Measurements from ENCODE around the gene DGKZ. TPM values are rescaled to one million over a fixed set of nuclear protein-coding genes. Genes with fewer than 3 reads are reported as not detected.

Gene DGKZ
- total RNA-seq, 1 experiment from 2014 or later = 68.9 TPM

DNA sequence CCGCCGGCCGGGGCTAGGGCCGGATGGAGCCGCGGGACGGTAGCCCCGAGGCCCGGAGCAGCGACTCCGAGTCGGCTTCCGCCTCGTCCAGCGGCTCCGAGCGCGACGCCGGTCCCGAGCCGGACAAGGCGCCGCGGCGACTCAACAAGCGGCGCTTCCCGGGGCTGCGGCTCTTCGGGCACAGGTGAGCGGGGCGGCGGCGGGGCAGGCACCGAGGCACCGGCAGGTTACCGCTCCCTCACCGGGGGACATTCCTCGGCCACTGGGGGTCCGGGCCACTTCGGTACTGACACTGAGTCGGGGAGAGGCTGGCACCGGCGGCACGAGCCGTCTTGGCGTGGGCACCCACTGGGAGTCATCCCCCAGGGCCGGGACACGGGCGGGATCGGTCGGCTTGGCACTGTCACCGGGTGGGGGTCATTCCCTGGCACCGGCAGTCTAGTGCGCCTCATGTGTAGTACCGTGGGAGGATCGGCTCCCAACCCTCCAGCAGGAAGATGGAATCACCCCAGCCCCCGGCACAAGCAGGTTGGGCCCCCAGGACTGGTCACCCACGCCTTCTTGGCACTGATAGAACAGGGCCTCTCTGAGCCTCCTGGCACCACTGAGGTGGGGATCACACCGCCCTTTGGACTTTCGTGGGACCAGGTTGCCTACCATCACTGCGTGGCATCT, 511 bp downstream of the DGKZ start:
- H3K27me3 ChIP-seq (ENCODE audit: insufficient read depth, low read length) = no peaks in the 10 kb centered on the region
- no peak overlapping the region for H2AK5ac ChIP-seq (ENCODE audit: insufficient read length, low read length)
- H2BK12ac ChIP-seq (ENCODE audit: insufficient read length, low read depth, low read length) = no peak overlapping the region
- H3K4me1 ChIP-seq (ENCODE audit: insufficient read depth, low read length) = peaks cover 25% of the 10 kb centered on the region; the same call in 1 of the 2 replicates
- no CpG with 5 or more reads among the region's 63 CpGs for WGBS (ENCODE audit: extremely low coverage, insufficient read length, low lambda C conversion rate)
- no peak overlapping the region for H3K18ac ChIP-seq (ENCODE audit: insufficient read length, low read depth, low read length)
- no peak overlapping the region for H3K56ac ChIP-seq (ENCODE audit: insufficient read length, low read depth, low read length)
- H3K4me1 Mint-ChIP-seq = peaks cover 71 to 72% of the 10 kb centered on the region in 2 experiments
- H3K27me3 Mint-ChIP-seq (ENCODE audit: low read depth) = peaks cover 10% of the 10 kb centered on the region
- no peak overlapping the region for H2BK120ac ChIP-seq (ENCODE audit: low read depth, low read length, poor library complexity, severe bottlenecking)
- H3K36me3 Mint-ChIP-seq (ENCODE audit: insufficient read depth in 1 of 3, low read depth in 3 of 3) = peaks cover 0 to 4% (median 0%) of the 10 kb centered on the region in 3 experiments; a peak in 1 of 7 replicates
- no peak overlapping the region for H3K27ac Mint-ChIP-seq
- H3K23ac ChIP-seq (ENCODE audit: insufficient read length, low read depth, low read length) = no peak overlapping the region
- H3T11ph ChIP-seq (ENCODE audit: low read length) = no peak overlapping the region
- peak overlapping the region; percentile 93 for H3K4me2 ChIP-seq (ENCODE audit: insufficient read depth, insufficient read length, low read length)
- TF ChIP-seq CTCF (conservative IDR thresholded peaks at IDR 0.05) = no peak
- peaks cover 5% of the 10 kb centered on the region for H4K20me1 ChIP-seq (ENCODE audit: control insufficient read depth, insufficient read depth, insufficient read length)
- H4K8ac ChIP-seq (replicated peaks; ENCODE audit: insufficient read length, low read depth, low read length) = no peak overlapping the region
- no peak overlapping the region for H2BK15ac ChIP-seq (ENCODE audit: low read depth, low read length)
- no peak overlapping the region for H4K91ac ChIP-seq (ENCODE audit: insufficient read length, low read depth, low read length)
- H3K4ac ChIP-seq (ENCODE audit: low read depth, low read length) = no peak overlapping the region
- H2AFZ ChIP-seq (ENCODE audit: low read length) = no peak overlapping the region
- peak overlapping the region; percentile 77 to 87 for H3K4me3 Mint-ChIP-seq
- H2BK5ac ChIP-seq (ENCODE audit: insufficient read length, low read length) = no peak overlapping the region
- no peaks in the 10 kb centered on the region for H3K9me3 ChIP-seq (ENCODE audit: control insufficient read depth, low read depth, low read length)
- H2BK20ac ChIP-seq (ENCODE audit: low read depth, low read length, poor library complexity, severe bottlenecking) = no peak overlapping the region
- peaks cover 10% of the 10 kb centered on the region for H3K23me2 ChIP-seq (ENCODE audit: insufficient read length, low read depth, low read length, poor library complexity, severe bottlenecking)
- DNase-seq = no peak
- peaks cover 13% of the 10 kb centered on the region; the same call in 1 of the 2 replicates for H3K79me2 ChIP-seq (ENCODE audit: insufficient read depth, low read length)
- H3K14ac ChIP-seq (ENCODE audit: insufficient read depth, low read length) = no peak overlapping the region; the same call in 1 of the 2 replicates
- no peak overlapping the region for H3K27ac ChIP-seq (ENCODE audit: insufficient read length, low read depth, low read length)
- H3K9ac ChIP-seq (ENCODE audit: extremely low read depth, insufficient read length, low read length) = peak overlapping the region; percentile 60
- H4K5ac ChIP-seq (ENCODE audit: insufficient read length, low read depth, low read length) = no peak overlapping the region
- H3K9me3 Mint-ChIP-seq = no peaks in the 10 kb centered on the region; a peak in 2 of 5 replicates
- peaks cover 8% of the 10 kb centered on the region for H3K79me1 ChIP-seq (ENCODE audit: insufficient read depth, low read depth, low read length, poor library complexity, severe bottlenecking)
